Measurements from ENCODE around the gene POMC.

- TF ChIP-seq EP300 (IDR thresholded peaks at IDR 0.05): no peak
- no peak for TF ChIP-seq CTCF (IDR thresholded peaks at IDR 0.05)
- no peak for TF ChIP-seq POLR2A (IDR thresholded peaks at IDR 0.05)
These were observed 47.7 kb upstream of the POMC start for GRCh38 chr2:25215948-25216679.
